GM12878 (cell line): ENCODE measurements around the gene RAB44. TPM values are rescaled to one million over a fixed set of nuclear protein-coding genes. Genes with fewer than 3 reads are reported as not detected.

Source experiments
- ATAC-seq: fragments of 200-7000 bp; cut with Tn5 transposase; 3 replicates; pipeline ENCODE4 v1.9.1; 2020; ENCODE audit warnings: mild to moderate bottlenecking, moderate library complexity
- BruUV-seq: library from RNA; stranded (reverse); fragments of 400-500 nt; replicated peaks from 2 replicates; lab custom pipeline; 2021; lab: Mats Ljungman, UMichigan
- CTCF ChIA-PET: fragments of 300-600 bp; sonication (Branson Sonifier 250); formaldehyde crosslinking; extraction: SDS; loops from one replicate; lab custom pipeline; 2021; ENCODE audit warnings: inconsistent platforms; lab: Yijun Ruan, JAX
- POLR2A ChIA-PET: fragments of 350-600 bp; formaldehyde crosslinking; extraction: SDS; loops from one replicate; lab custom pipeline; 2021; ENCODE audit warnings: inconsistent platforms; lab: Charles Lee
- RAD21 ChIA-PET: fragments of 300-600 bp; sonication (Branson Sonifier 250); formaldehyde crosslinking; loops from one replicate; lab custom pipeline; 2023; ENCODE audit warnings: antibody characterized with exemption; ENCODE audit not compliant: unreplicated experiment; lab: Charles Lee
- SMC1A ChIA-PET: fragments of 300-600 bp; sonication (Branson Sonifier 250); formaldehyde crosslinking; loops from one replicate; lab custom pipeline; 2023; ENCODE audit not compliant: unreplicated experiment, uncharacterized antibody; lab: Charles Lee
- DNase-seq: peaks from one replicate; pipeline ENCODE4 v3.0.0-alpha.2; 2011; ENCODE audit warnings: low read depth, low spot score
- FAIRE-seq: peaks from 3 replicates; lab custom pipeline; 2011; peaks lifted over from hg19 to GRCh38; lab: Jason Lieb, UNC
- H2AFZ ChIP-seq: 2 replicates; pipeline ENCODE4 v1.6.0; 2011; ENCODE audit warnings: low read depth, low read length, control low read depth; ENCODE audit not compliant: control insufficient read depth
- H3K27ac ChIP-seq: 2 replicates; pipeline ENCODE4 v1.5.1; 2011; ENCODE audit warnings: control low read depth; ENCODE audit not compliant: control insufficient read depth, insufficient read depth
- H3K27me3 ChIP-seq, 2 experiments: replicated peaks in 1 of 2; 2 replicates each; pipeline versions ENCODE4 v1.6.0 to v1.6.1; 2011; ENCODE audit warnings: low read length in 1 of 2; ENCODE audit not compliant: control insufficient read depth in 2 of 2, insufficient read depth in 2 of 2
- H3K36me3 ChIP-seq, 2 experiments: 2 replicates each; pipeline ENCODE4 v1.5.1; 2011; ENCODE audit warnings: low read length in 1 of 2; ENCODE audit not compliant: control insufficient read depth in 2 of 2, insufficient read depth in 2 of 2
- H3K4me1 ChIP-seq: 2 replicates; pipeline ENCODE4 v1.6.1; 2011; ENCODE audit warnings: mild to moderate bottlenecking, low read length, moderate library complexity, mixed read lengths; ENCODE audit not compliant: control insufficient read depth, insufficient read depth
- H3K4me2 ChIP-seq: 2 replicates; pipeline ENCODE4 v1.6.0; 2011; ENCODE audit warnings: control low read depth; ENCODE audit not compliant: control insufficient read depth, insufficient read depth
- H3K4me3 ChIP-seq: fragments of 200-600 bp; sonication (generic); 2 replicates; pipeline ENCODE4 v1.5.1; 2016
- H3K79me2 ChIP-seq: 2 replicates; pipeline ENCODE4 v1.6.0; 2011; ENCODE audit warnings: low read length; ENCODE audit not compliant: control insufficient read depth, insufficient read depth
- H3K9ac ChIP-seq: 2 replicates; pipeline ENCODE4 v1.8.0; 2011; ENCODE audit warnings: low read length, control low read depth, mixed read lengths; ENCODE audit not compliant: control insufficient read depth, insufficient read depth
- H3K9me3 ChIP-seq: replicated peaks from 3 replicates; pipeline ENCODE4 v1.5.1; 2011; ENCODE audit warnings: mild to moderate bottlenecking, low read length; ENCODE audit not compliant: control insufficient read depth, insufficient read depth
- H4K20me1 ChIP-seq: 2 replicates; pipeline ENCODE4 v1.6.0; 2011; ENCODE audit not compliant: control insufficient read depth, insufficient read depth
- BHLHE40 ChIP-seq, 2 experiments: fragments of 450-650 bp in 1 of 2; IDR thresholded peaks; 2 replicates each; pipeline ENCODE4 v1.6.1; 2011 to 2017; ENCODE audit warnings: low read depth in 2 of 2, borderline replicate concordance in 1 of 2, improper control_type of control experiment in 1 of 2, low read length in 1 of 2, mild to moderate bottlenecking in 1 of 2
- CHD4 ChIP-seq: fragments of 200-600 bp; sonication (generic); IDR thresholded peaks from 2 replicates; pipeline ENCODE4 v1.6.1; 2016; ENCODE audit warnings: mild to moderate bottlenecking
- CREM ChIP-seq: IDR thresholded peaks from 2 replicates; pipeline ENCODE4 v1.6.1; 2014; ENCODE audit warnings: antibody characterized with exemption, low read depth
- E4F1 ChIP-seq: fragments of 450-650 bp; IDR thresholded peaks from 2 replicates; pipeline ENCODE4 v1.6.1; 2018; ENCODE audit warnings: borderline replicate concordance, mild to moderate bottlenecking; ENCODE audit not compliant: partially characterized antibody
- EED ChIP-seq: sonication (generic); IDR thresholded peaks from 2 replicates; pipeline ENCODE4 v1.6.1; 2016; ENCODE audit warnings: antibody characterized with exemption, low read depth
- ELK1 ChIP-seq: IDR thresholded peaks from 2 replicates; pipeline ENCODE4 v1.6.1; 2012; ENCODE audit warnings: low read depth, low read length, improper control_type of control experiment
- IRF4 ChIP-seq: IDR thresholded peaks from 2 replicates; pipeline ENCODE4 v1.6.1; 2011; ENCODE audit warnings: low read depth, low read length
- NFYA ChIP-seq: IDR thresholded peaks from 2 replicates; pipeline ENCODE4 v1.6.1; 2011; ENCODE audit warnings: low read depth, mild to moderate bottlenecking, low read length, improper control_type of control experiment, borderline replicate concordance
- STAT1 ChIP-seq: fragments of 450-650 bp; conservative IDR thresholded peaks from 2 replicates; pipeline ENCODE4 v1.6.1; 2014; ENCODE audit warnings: antibody characterized with exemption, mild to moderate bottlenecking
- ZNF687 ChIP-seq: fragments of 450-650 bp; IDR thresholded peaks from 2 replicates; pipeline ENCODE4 v1.6.1; 2017; ENCODE audit warnings: mild to moderate bottlenecking, moderate library complexity
- WGBS: methylation state at CpG from one replicate; pipeline ENCODE4 v1.1.6; 2016; ENCODE audit warnings: low lambda C conversion rate; ENCODE audit not compliant: insufficient replicate concordance, insufficient coverage; ENCODE audit errors: missing lambda C conversion rate; 5-methylcytosine and 5-hydroxymethylcytosine counted together
- in situ Hi-C: fragments of 300-500 bp; cut with MboI; formaldehyde crosslinking; loops from 9 replicates; pipeline ENCODE4 v1.14.3; 2018; ENCODE audit warnings: mixed read lengths
- intact Hi-C: fragments of 100-400 bp; cut with micrococcal nuclease; formaldehyde crosslinking; loops from one replicate; pipeline ENCODE4 v1.14.2; 2022; ENCODE audit not compliant: unreplicated experiment
- polyA plus RNA-seq, 11 experiments: library from polyadenylated mRNA; depleted of rRNA in 4 of 11; unstranded in 6 of 11; stranded (reverse) in 5 of 11; fragments of >200 nt; fragmentation: Nextera tagmentation in 4 of 11; fragmentation: Illumina TruSeq in 1 of 11; extraction: Ambion mirVana in 4 of 11; extraction: Trizol in 1 of 11; gene quantifications; 1 replicate in 1 of 11; 2 replicates in 10 of 11; pipeline versions ENCODE4 v1.2.1 to v1.2.3, GENCODE V29; 2011 to 2016; ENCODE audit warnings: inconsistent platforms in 2 of 11, missing spikeins in 2 of 11, low read depth in 1 of 11
- total RNA-seq, 4 experiments: library from RNA; depleted of rRNA in 3 of 4; stranded (reverse); fragments of >200 nt in 3 of 4; fragmentation: Illumina TruSeq in 1 of 4; extraction: Trizol in 1 of 4; gene quantifications; 2 replicates each; pipeline versions ENCODE4 v1.2.1 to v1.2.3, GENCODE V29; 2013 to 2021

The RAB44 gene
- total and polyA plus RNA-seq, 10 of the 15 experiments (the other 5 are each of a cell fraction or from before 2014, with no cell fraction given) = 0.01 to 0.08 (median 0.05) TPM; not detected in 2

- no peak overlapping the region for H2AFZ ChIP-seq
- intact Hi-C loops = no loop called here
- no peak overlapping the region for H3K27ac ChIP-seq
- no peaks in the 10 kb centered on the region; the same call in 1 of the 2 replicates for H3K4me1 ChIP-seq
- BruUV-seq = no TSS peak
- FAIRE-seq = no peak
- SMC1A ChIA-PET = no interaction called here
- no peak overlapping the region for H3K9ac ChIP-seq
- 51% methylated on average over 13 of the region's 13 CpGs for WGBS
- H3K27me3 ChIP-seq = no peaks in the 10 kb centered on the region
- H3K79me2 ChIP-seq = no peaks in the 10 kb centered on the region
- H3K4me3 ChIP-seq = no peak overlapping the region
- POLR2A ChIA-PET = no interaction called here
- H3K9me3 ChIP-seq = no peaks in the 10 kb centered on the region
- RAD21 ChIA-PET = no interaction called here
- no peak for DNase-seq
- H3K4me2 ChIP-seq = no peak overlapping the region
- TF ChIP-seq NFYA = no peak
- no peak for TF ChIP-seq EED
- TF ChIP-seq E4F1 = no peak
- TF ChIP-seq ELK1 = no peak
- peak; percentile 57; the same call in 1 of the 2 replicates for TF ChIP-seq ZNF687
- TF ChIP-seq CHD4 = no peak
- no peak for TF ChIP-seq IRF4
- TF ChIP-seq CREM = no peak
- TF ChIP-seq BHLHE40 (IDR thresholded peaks at IDR 0.05; ENCODE audit: borderline replicate concordance in 1 of 2, low read depth in 2 of 2, low read length in 1 of 2) = peak; percentile 36; a peak in 1 of 4 replicates
- TF ChIP-seq STAT1 = no peak
- no peaks in the 10 kb centered on the region for H4K20me1 ChIP-seq
- ATAC-seq = peak; percentile 36; the same call in 2 of the 3 replicates
- CTCF ChIA-PET = interaction anchor here (0.6 kb wide), 1 partner anchor 541 kb away, joined by 3 read pairs; no protein-coding TSS in a partner anchor
- in situ Hi-C loops = no loop called here
- no peaks in the 10 kb centered on the region; a peak in 1 of 4 replicates for H3K36me3 ChIP-seq
These were observed 42.6 kb downstream of the RAB44 start for GRCh38 chr6:36739947-36740817.
